T-helper 1 cell treated with Interleukin-12 subunit alpha and Interleukin-12 subunit beta and Interleukin-4 antibody, amounts not matched to agents 30 ng/mL and 1 ng/mL, for 36 hours (primary cell): ENCODE measurements around the gene ALX4. TPM values are rescaled to one million over a fixed set of nuclear protein-coding genes. Genes with fewer than 3 reads are reported as not detected.

Experiments
- intact Hi-C: fragments of 100-400 bp; cut with micrococcal nuclease; formaldehyde crosslinking; loops from one replicate; pipeline ENCODE4 v1.15.1; 2024
- total RNA-seq: library from RNA; stranded (reverse); gene quantifications from 2 replicates; pipeline ENCODE4 v1.2.3, GENCODE V29; 2022

ALX4 gene
- total RNA-seq, 1 donor from 2014 or later = not detected

DNA sequence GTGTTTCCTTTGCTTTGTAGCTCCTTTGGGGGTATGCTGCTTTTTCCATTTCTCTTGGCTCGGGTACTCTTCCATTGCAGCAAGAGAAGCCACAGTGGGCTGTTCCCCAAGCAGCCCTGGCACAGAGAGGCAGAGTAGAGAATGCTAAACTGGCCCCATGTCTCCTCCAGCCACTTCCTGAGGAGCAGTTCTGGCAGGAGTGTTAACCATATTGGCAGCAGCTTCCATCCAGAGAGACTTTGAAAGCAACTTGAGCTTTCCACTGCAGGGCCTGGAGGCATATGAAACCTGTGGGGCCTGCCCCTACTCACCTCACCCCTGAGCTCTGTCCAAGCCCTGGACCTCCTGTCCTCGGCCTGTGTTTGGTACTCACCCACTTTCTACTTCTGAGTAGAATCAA lies 61.8 kb downstream of the ALX4 start:
- intact Hi-C loops = no loop called here

DNA sequence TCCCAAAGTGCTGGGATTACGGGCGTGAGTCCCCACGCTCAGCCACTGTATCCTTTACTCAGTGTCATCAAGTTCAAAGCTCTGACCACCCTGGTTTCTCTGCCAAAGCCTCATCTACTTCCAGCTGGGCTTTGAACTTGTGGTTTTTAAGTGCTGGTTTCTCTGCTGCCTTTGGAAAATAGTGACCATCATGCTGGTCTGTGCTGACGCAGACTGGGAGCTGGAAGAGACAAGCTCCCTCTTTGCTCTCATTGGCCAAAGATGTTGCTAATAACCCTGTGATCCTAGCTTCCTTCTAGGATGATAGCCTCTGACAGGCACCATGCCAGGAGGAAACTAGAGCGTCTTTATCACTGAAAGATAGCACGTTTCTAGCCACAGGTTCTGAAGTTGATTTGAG lies 62.4 kb downstream of the ALX4 start:
- intact Hi-C loops = no loop called here

DNA sequence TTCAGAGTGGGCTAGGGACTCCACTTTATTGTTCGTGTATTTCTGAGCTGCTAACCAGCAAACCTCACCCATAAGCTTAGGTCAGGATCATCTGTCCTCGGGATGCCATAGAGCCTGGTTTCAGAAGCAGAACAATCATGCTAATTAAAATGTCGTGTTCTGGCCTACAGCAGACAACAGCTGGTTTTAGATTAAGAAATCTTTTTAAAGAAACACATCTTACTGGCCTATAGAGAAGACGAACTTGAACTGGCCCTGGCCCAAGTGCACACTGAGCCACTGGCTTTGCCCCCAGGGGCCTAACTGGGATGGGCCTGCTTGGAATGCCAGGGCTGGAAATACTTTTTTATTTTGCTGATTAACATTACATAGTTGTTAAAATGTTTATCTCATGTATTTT lies 63.2 kb downstream of the ALX4 start:
- intact Hi-C loops = no loop called here

DNA sequence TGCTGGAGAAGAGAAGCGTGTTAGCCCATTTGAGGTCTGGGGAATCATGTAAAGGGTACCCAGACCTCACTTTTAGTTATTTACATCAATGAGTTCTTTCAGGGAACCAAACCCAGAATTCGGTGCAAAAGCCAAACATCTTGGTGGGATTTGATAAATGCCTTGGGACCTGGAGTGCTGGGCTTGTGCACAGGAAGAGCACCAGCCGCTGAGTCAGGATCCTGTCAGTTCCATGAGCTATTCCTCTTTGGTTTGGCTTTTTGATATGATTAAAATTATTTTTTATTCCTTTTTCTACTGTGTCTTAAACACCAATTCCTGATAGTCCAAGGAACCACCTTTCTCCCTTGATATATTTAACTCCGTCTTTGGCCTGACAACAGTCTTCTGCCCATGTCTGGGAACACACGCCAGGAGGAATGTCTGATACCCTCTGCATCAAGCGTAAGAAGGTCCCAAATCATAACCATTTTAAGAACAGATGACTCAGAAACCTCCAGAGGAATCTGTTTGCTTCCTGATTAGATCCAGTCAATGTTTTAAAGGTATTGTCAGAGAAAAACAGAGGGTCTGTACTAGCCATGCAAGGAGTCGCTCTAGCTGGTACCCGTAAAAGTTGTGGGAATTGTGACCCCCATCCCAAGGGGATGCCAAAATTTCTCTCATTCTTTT lies 65.2 kb downstream of the ALX4 start:
- intact Hi-C loops = no loop called here

DNA sequence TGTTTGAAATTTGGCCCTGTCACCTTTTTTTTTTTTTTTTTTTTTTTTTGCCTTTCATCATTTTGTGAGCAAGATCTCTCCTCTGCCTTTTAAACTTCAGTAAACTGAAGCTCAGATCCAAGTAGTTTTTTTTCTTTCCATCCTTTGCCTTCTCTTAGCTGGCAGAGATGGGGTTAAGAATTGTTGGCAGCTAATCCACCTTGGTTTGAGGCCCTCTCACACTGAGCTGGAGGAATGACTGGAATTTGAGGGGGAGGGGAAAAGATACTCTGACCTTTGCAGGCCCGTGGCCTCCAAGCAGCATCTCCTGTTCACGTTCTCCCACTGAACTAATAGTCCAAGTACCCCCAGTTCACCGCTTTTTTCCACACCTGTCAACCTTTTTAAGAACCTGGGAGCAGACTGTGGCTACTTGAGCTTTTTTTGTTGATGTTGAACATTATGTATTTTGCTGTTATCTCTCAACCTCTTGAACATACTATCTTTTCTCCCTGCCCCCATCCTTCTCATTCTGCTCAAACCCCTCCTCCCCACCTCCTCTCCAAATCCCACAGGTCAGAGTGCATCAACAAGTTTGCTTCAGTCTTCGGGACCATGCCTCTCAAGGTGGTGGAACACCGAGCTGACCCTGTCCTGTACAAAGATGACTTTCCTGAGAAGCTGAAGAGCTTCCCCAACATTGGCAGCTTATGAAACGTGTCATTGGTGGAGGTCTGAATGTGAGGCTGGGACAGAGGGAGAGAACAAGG lies 66.2 kb downstream of the ALX4 start:
- intact Hi-C loops = no loop called here

DNA sequence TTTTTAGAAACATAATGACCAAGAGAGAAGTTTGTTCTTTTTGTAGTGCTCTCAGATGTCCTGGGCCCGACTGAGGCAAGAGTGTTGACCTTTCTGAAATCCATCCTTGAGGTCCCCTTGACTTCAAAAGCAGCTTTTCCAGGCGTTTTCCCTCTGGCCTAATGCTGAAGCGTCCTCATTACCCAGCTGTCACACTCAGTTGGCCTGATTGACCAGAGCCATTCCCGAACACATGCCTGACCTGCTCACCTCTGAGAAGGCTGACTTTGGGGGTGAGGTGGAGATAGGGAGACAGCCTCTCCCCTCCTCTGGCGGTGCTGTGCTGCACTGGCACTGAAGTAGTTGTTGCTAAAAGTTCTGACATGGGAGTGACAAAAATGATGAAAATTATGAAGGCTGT lies 66.9 kb downstream of the ALX4 start:
- intact Hi-C loops = no loop called here

DNA sequence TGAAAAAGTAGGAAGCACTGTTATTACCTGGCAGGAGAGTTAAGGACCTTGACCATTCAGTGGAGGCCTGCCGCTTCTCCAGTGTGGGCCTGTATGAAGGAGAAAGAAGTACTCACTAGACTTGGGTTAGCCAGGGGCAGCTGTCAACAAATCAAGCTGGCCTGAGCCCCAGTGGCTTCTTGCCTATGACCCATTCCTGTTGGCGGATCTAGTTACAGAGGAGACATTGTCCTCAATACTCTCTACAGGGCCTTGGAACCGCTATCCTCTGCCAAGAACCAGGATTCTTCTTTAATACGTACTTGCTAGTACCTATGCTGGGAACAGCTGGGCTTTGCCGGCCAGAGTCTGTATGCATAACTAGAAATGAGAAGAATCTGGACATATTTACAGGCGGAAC lies 68.1 kb downstream of the ALX4 start:
- intact Hi-C loops = no loop called here

- intact Hi-C loops = no loop called here
These were observed 72.8 kb downstream of the ALX4 start for GRCh38 chr11:44237156-44237555.

DNA sequence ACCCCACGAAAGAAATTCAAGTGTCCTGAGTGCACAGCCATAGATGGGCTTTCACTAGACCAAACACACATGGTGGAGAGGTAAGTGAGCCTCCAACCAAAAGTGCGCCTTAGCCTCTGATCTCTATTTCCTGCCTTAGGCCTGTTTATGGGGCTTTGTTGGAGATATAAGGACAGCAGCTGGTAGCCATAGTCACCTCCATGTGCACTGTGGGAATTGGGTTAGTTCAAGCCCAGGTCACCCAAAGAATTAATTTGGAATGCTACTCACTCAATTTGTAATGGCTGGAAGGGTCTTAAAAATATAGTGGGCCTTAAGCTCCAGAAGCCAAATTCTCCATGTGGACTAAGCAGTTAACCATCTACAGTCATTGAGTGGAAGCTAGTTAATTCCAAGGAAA lies 73.6 kb downstream of the ALX4 start:
- intact Hi-C loops = no loop called here

- intact Hi-C loops = no loop called here
These were observed 74.2 kb downstream of the ALX4 start for GRCh38 chr11:44235765-44236201.

- intact Hi-C loops = no loop called here
These were observed 80.3 kb downstream of the ALX4 start for GRCh38 chr11:44229624-44230023.

DNA sequence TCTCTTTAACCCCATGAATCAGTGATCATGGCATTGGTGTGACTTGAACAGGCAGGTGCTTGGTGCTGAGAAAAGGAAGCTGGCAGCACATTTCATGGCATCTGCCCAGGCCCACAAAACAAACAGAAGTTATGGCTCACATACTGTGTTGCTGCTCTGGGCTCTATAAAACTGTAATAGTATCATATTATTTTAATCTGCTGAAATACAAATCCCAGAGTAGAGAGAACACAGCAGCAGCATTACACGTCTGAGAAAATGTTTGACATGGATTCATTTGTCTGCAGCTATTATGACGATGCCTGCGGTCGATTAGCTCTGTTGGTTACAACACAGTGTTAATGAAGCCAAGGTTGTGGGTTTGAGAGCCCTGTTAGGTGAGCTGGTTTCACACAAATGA lies 80.8 kb downstream of the ALX4 start:
- intact Hi-C loops = no loop called here

GRCh38 chr11:44228379-44228778 lies 81.6 kb downstream of the ALX4 start:
- intact Hi-C loops = no loop called here

GRCh38 chr11:44226945-44227344 lies 83.0 kb downstream of the ALX4 start:
- intact Hi-C loops = no loop called here

DNA sequence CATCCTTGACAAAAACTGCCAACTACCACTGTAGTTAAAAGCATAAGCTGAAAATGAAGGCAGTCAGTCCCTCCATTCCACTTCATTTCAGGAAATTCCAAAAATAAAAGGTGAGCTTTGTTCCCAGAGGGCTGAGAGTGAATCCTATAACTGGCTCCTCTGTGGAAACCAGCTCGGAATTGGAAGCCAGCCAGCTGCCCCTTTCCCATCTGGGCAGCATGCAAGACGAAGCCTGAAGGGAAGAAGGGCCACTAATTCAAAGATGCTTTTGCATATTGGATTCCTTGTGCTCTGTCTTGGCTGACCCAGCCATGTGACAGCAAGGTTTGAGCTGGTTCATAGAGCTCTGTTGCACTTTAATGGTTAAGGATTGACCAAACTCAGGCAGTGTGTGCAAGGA lies 83.4 kb downstream of the ALX4 start:
- intact Hi-C loops = no loop called here

DNA sequence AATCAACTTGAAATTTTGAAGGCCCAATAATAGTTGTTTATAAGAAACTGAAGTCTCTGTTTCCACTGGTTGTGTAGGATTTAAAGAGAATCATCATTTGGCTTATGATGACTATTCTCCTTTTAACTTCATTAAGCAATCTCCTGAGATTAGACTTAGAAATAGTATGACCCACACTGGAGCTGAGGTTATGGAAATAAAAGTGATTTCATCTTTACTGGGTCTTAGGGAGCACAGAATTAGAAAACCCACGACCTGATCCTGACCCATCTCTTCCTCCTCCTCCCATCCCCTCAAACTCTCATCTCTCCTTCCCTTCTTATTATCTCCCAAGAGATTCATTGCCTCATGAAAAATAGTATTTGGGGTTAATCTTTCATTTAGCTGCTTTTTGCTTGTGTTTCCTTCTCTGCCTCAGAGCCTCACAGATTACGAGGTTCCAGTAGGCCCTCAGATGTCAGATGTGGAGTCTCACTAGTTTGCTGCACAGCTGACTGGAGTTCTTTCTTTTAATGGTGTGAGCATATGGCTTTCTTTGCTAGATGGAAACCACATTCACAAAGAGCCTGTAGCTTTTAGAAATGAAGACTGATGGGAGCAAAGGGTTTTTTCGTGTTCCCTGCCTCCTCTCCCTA lies 85.0 kb downstream of the ALX4 start:
- intact Hi-C loops = no loop called here

- intact Hi-C loops = no loop called here
These were observed 86.7 kb downstream of the ALX4 start for GRCh38 chr11:44223238-44223637.

- intact Hi-C loops = no loop called here
These were observed 87.9 kb downstream of the ALX4 start for GRCh38 chr11:44221992-44222391.

- intact Hi-C loops = no loop called here
These were observed 88.5 kb downstream of the ALX4 start for GRCh38 chr11:44221456-44221855.

- intact Hi-C loops = no loop called here
These were observed 89.8 kb downstream of the ALX4 start for GRCh38 chr11:44219830-44220796.

GRCh38 chr11:44217432-44217831 lies 92.5 kb downstream of the ALX4 start:
- intact Hi-C loops = no loop called here
